Measurements from ENCODE around the gene ANKS3. TPM values are rescaled to one million over a fixed set of nuclear protein-coding genes. Genes with fewer than 3 reads are reported as not detected.
A peak's percentile ranks its signal among the peaks of the same experiment; 100 is the strongest.
"Not testable (repeated sequence)": the region's sequence is repeated elsewhere in the genome, so short reads cannot be mapped to it uniquely, and the experiment has no call there.

ANKS3 gene
- total RNA-seq, 6 experiments from 2014 or later = 4.7 to 10.7 (median 7.6) TPM

- H3K4me1 ChIP-seq = peaks cover 0 to 38% (median 17%) of the 10 kb centered on the region in 4 donors
- DNase-seq = peak; percentile 53 to 76 (median 73)
Measured at GRCh38 chr16:4650443-4651074, 83.5 kb downstream of the ANKS3 start.

DNA sequence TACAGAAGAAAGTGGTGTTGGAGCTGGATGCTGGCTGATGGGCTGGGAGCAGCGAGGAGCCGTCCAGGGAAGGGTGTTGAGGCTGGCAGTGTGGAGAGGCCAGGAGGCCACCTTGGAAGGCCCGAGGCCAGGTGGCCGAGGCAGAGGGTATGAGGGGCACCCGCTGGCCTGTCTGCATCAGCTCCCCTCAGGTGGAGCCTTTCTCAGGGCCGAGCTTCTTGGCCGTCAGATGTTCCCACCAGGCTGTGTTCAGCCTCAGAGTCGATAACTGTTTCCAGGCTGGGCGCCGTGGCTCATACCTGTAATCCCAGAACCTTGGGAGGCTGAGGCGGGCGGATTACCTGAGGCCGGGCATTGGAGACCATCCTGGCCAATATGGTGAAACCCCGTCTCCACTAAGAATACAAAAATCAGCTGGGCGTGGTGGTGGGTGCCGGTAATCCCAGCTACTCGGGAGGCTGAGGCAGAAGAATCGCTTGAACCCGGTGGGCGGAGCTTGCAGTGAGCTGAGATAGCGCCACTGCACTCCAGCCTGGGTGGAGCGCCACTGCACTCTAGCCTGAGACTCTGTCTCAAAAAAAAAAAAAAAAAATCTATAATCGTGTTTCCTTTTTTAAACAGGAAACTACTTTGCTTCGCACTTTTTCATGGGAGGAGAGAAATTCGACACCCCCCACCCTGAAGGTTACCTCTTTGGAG lies 84.2 kb downstream of the ANKS3 start:
- TF ChIP-seq POLR2A (IDR thresholded peaks at IDR 0.05) (no peak), CTCF (IDR thresholded peaks at IDR 0.05) (no peak)
- WGBS (ENCODE audit: insufficient coverage, low coverage, low lambda C conversion rate, missing lambda C conversion rate) = 66% methylated on average over 11 of the region's 25 CpGs
- no peak for ATAC-seq
- Histone ChIP-seq H3K27ac (peak overlapping the region in 1 of 3 donors; percentile 37), H3K4me3 (no peak overlapping the region), H3K36me3 (peaks cover 0 to 10% (median 0%) of the 10 kb centered on the region in 4 donors), H3K27me3 (no peaks in the 10 kb centered on the region), H3K4me1 (peaks cover 0 to 37% (median 17%) of the 10 kb centered on the region in 4 donors), H3K9me3 (no peaks in the 10 kb centered on the region)
- no peak for DNase-seq
- intact Hi-C loops (cut with DNase I) = no loop called here

More at GRCh38 chr16:4650443-4651074, 83.5 kb downstream of the ANKS3 start:
- ATAC-seq = peak; percentile 14 to 48 (median 28)
- TF ChIP-seq CTCF (IDR thresholded peaks at IDR 0.05) = peak; percentile 66 to 83 (median 76)
- H3K4me3 ChIP-seq; intact Hi-C loops (cut with DNase I); H3K9me3 ChIP-seq; H3K27me3 ChIP-seq: not testable (repeated sequence)
- WGBS (ENCODE audit: insufficient coverage, low coverage, low lambda C conversion rate, missing lambda C conversion rate) = 76% methylated on average over 11 of the region's 15 CpGs
- H3K27ac ChIP-seq = peak overlapping the region in 1 of 3 donors; percentile 37
- peaks cover 0 to 13% (median under 1%) of the 10 kb centered on the region in 4 donors for H3K36me3 ChIP-seq

GRCh38 chr16:4648917-4649316 lies 85.2 kb downstream of the ANKS3 start:
- H3K27ac ChIP-seq = no peak overlapping the region
- ATAC-seq (no peak), DNase-seq (no peak)
- intact Hi-C loops (cut with DNase I) = no loop called here
- WGBS (ENCODE audit: insufficient coverage, low coverage, low lambda C conversion rate, missing lambda C conversion rate) = 100% methylated on average over 1 of the region's 13 CpGs
- peaks cover 0 to 27% (median 13%) of the 10 kb centered on the region in 4 donors for H3K4me1 ChIP-seq
- TF ChIP-seq CTCF (IDR thresholded peaks at IDR 0.05) (no peak), POLR2A (IDR thresholded peaks at IDR 0.05) (no peak)
- H3K9me3 ChIP-seq = no peaks in the 10 kb centered on the region
- no peak overlapping the region for H3K4me3 ChIP-seq
- no peaks in the 10 kb centered on the region for H3K27me3 ChIP-seq
- H3K36me3 ChIP-seq = peaks cover 0 to 10% (median 0%) of the 10 kb centered on the region in 4 donors

- Histone ChIP-seq H3K27me3 (no peaks in the 10 kb centered on the region), H3K9me3 (no peaks in the 10 kb centered on the region), H3K4me1 (peaks cover 0 to 17% (median 5%) of the 10 kb centered on the region in 4 donors), H3K27ac (no peak overlapping the region), H3K36me3 (peaks cover 0 to 8% (median 0%) of the 10 kb centered on the region in 4 donors), H3K4me3 (no peak overlapping the region)
- ATAC-seq = no peak
- 100% methylated on average over 3 of the region's 8 CpGs for WGBS (ENCODE audit: insufficient coverage, low coverage, low lambda C conversion rate, missing lambda C conversion rate)
- no peak for TF ChIP-seq CTCF (IDR thresholded peaks at IDR 0.05)
- TF ChIP-seq POLR2A (IDR thresholded peaks at IDR 0.05) = no peak
- intact Hi-C loops (cut with DNase I) = no loop called here
- DNase-seq = no peak
Measured at GRCh38 chr16:4647644-4647980, 86.5 kb downstream of the ANKS3 start.

Data from right lobe of liver (tissue), 6 donors.